GM23338 (cell line): ENCODE measurements around the gene TTC21B.

Experiments
- CREB1 ChIP-seq: fragments of 250-450 bp; sonication (Bioruptor Pico); IDR thresholded peaks from 2 replicates; pipeline ENCODE4 v1.5.0; 2020; ENCODE audit warnings: low read depth, mild to moderate bottlenecking, moderate library complexity
- EZH2 ChIP-seq: fragments of 200-600 bp; sonication (generic); IDR thresholded peaks from one replicate; pipeline ENCODE4 v1.8.0; 2017; ENCODE audit warnings: antibody characterized with exemption, mild to moderate bottlenecking, low read depth; ENCODE audit not compliant: unreplicated experiment
- EZH2phosphoT487 ChIP-seq: fragments of 200-600 bp; sonication (generic); IDR thresholded peaks from one replicate; pipeline ENCODE4 v1.8.1; 2018; ENCODE audit warnings: antibody characterized with exemption; ENCODE audit not compliant: unreplicated experiment
- JUNB ChIP-seq: IDR thresholded peaks from one replicate; pipeline ENCODE4 v1.6.1; 2016; ENCODE audit warnings: antibody characterized with exemption; ENCODE audit not compliant: unreplicated experiment
- NANOG ChIP-seq: IDR thresholded peaks from 2 replicates; pipeline ENCODE4 v1.6.1; 2016; ENCODE audit warnings: antibody characterized with exemption, borderline replicate concordance
- POLR2AphosphoS5 ChIP-seq: IDR thresholded peaks from 2 replicates; pipeline ENCODE4 v1.6.1; 2016; ENCODE audit warnings: antibody characterized with exemption, low read depth
- STAT1 ChIP-seq: IDR thresholded peaks from one replicate; pipeline ENCODE4 v1.6.1; 2016; ENCODE audit warnings: antibody characterized with exemption; ENCODE audit not compliant: unreplicated experiment
- ZNF114 ChIP-seq: fragments of 250-450 bp; sonication (Bioruptor Pico); IDR thresholded peaks from 2 replicates; pipeline ENCODE4 v1.5.0; 2020; ENCODE audit warnings: mild to moderate bottlenecking, moderate library complexity
- ZNF331 ChIP-seq: fragments of 250-450 bp; sonication (Bioruptor Pico); IDR thresholded peaks from 2 replicates; pipeline ENCODE4 v1.5.0; 2020; ENCODE audit warnings: low read depth, mild to moderate bottlenecking, moderate library complexity
- TF ChIP-seq, protein P1 (sequence below), 2 experiments: fragments of 200-600 bp in 1 of 2; sonication (generic) in 1 of 2; conservative IDR thresholded peaks; 2 replicates each; pipeline versions ENCODE4 v1.5.1 to v1.6.1; 2016 to 2017; ENCODE audit warnings: antibody characterized with exemption in 2 of 2, low read depth in 2 of 2, mild to moderate bottlenecking in 2 of 2, moderate library complexity in 1 of 2
- TF ChIP-seq, protein P2 (sequence below): IDR thresholded peaks from one replicate; pipeline ENCODE4 v1.6.1; 2018; ENCODE audit warnings: antibody characterized with exemption; ENCODE audit not compliant: unreplicated experiment
- TF ChIP-seq, protein P3 (sequence below): fragments of 250-450 bp; sonication (Bioruptor Pico); IDR thresholded peaks from 2 replicates; pipeline ENCODE4 v1.5.0; 2020; ENCODE audit warnings: mild to moderate bottlenecking, moderate library complexity

DNA sequence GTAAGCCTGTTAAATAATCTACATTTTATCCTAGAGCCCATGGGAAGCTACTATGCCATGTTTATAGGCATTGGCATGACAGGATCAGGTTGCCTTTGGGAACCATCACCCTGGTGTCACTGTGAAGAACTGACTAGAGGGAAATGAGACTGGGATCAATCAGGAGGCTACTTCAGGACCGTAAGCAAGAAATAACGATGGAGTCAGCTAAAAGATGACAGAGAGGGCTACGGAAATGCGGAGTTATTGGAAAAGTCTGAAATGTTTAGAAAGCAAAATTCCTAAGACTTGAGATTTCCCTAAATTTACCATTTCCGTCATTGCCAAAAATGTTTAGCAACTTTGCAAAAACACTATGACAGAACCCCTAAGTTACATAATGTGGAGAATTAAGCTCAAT, 50.2 kb downstream of the TTC21B start:
- TF ChIP-seq STAT1: no peak
- TF ChIP-seq, protein P1, sequence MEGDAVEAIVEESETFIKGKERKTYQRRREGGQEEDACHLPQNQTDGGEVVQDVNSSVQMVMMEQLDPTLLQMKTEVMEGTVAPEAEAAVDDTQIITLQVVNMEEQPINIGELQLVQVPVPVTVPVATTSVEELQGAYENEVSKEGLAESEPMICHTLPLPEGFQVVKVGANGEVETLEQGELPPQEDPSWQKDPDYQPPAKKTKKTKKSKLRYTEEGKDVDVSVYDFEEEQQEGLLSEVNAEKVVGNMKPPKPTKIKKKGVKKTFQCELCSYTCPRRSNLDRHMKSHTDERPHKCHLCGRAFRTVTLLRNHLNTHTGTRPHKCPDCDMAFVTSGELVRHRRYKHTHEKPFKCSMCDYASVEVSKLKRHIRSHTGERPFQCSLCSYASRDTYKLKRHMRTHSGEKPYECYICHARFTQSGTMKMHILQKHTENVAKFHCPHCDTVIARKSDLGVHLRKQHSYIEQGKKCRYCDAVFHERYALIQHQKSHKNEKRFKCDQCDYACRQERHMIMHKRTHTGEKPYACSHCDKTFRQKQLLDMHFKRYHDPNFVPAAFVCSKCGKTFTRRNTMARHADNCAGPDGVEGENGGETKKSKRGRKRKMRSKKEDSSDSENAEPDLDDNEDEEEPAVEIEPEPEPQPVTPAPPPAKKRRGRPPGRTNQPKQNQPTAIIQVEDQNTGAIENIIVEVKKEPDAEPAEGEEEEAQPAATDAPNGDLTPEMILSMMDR (conservative IDR thresholded peaks at IDR 0.05; ENCODE audit: low read depth in 2 of 2): no peak
- no peak for TF ChIP-seq POLR2AphosphoS5
- TF ChIP-seq EZH2: no peak
- TF ChIP-seq, protein P2, sequence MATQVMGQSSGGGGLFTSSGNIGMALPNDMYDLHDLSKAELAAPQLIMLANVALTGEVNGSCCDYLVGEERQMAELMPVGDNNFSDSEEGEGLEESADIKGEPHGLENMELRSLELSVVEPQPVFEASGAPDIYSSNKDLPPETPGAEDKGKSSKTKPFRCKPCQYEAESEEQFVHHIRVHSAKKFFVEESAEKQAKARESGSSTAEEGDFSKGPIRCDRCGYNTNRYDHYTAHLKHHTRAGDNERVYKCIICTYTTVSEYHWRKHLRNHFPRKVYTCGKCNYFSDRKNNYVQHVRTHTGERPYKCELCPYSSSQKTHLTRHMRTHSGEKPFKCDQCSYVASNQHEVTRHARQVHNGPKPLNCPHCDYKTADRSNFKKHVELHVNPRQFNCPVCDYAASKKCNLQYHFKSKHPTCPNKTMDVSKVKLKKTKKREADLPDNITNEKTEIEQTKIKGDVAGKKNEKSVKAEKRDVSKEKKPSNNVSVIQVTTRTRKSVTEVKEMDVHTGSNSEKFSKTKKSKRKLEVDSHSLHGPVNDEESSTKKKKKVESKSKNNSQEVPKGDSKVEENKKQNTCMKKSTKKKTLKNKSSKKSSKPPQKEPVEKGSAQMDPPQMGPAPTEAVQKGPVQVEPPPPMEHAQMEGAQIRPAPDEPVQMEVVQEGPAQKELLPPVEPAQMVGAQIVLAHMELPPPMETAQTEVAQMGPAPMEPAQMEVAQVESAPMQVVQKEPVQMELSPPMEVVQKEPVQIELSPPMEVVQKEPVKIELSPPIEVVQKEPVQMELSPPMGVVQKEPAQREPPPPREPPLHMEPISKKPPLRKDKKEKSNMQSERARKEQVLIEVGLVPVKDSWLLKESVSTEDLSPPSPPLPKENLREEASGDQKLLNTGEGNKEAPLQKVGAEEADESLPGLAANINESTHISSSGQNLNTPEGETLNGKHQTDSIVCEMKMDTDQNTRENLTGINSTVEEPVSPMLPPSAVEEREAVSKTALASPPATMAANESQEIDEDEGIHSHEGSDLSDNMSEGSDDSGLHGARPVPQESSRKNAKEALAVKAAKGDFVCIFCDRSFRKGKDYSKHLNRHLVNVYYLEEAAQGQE: no peak
- no peak for TF ChIP-seq EZH2phosphoT487
- no peak for TF ChIP-seq CREB1
- TF ChIP-seq, protein P3, sequence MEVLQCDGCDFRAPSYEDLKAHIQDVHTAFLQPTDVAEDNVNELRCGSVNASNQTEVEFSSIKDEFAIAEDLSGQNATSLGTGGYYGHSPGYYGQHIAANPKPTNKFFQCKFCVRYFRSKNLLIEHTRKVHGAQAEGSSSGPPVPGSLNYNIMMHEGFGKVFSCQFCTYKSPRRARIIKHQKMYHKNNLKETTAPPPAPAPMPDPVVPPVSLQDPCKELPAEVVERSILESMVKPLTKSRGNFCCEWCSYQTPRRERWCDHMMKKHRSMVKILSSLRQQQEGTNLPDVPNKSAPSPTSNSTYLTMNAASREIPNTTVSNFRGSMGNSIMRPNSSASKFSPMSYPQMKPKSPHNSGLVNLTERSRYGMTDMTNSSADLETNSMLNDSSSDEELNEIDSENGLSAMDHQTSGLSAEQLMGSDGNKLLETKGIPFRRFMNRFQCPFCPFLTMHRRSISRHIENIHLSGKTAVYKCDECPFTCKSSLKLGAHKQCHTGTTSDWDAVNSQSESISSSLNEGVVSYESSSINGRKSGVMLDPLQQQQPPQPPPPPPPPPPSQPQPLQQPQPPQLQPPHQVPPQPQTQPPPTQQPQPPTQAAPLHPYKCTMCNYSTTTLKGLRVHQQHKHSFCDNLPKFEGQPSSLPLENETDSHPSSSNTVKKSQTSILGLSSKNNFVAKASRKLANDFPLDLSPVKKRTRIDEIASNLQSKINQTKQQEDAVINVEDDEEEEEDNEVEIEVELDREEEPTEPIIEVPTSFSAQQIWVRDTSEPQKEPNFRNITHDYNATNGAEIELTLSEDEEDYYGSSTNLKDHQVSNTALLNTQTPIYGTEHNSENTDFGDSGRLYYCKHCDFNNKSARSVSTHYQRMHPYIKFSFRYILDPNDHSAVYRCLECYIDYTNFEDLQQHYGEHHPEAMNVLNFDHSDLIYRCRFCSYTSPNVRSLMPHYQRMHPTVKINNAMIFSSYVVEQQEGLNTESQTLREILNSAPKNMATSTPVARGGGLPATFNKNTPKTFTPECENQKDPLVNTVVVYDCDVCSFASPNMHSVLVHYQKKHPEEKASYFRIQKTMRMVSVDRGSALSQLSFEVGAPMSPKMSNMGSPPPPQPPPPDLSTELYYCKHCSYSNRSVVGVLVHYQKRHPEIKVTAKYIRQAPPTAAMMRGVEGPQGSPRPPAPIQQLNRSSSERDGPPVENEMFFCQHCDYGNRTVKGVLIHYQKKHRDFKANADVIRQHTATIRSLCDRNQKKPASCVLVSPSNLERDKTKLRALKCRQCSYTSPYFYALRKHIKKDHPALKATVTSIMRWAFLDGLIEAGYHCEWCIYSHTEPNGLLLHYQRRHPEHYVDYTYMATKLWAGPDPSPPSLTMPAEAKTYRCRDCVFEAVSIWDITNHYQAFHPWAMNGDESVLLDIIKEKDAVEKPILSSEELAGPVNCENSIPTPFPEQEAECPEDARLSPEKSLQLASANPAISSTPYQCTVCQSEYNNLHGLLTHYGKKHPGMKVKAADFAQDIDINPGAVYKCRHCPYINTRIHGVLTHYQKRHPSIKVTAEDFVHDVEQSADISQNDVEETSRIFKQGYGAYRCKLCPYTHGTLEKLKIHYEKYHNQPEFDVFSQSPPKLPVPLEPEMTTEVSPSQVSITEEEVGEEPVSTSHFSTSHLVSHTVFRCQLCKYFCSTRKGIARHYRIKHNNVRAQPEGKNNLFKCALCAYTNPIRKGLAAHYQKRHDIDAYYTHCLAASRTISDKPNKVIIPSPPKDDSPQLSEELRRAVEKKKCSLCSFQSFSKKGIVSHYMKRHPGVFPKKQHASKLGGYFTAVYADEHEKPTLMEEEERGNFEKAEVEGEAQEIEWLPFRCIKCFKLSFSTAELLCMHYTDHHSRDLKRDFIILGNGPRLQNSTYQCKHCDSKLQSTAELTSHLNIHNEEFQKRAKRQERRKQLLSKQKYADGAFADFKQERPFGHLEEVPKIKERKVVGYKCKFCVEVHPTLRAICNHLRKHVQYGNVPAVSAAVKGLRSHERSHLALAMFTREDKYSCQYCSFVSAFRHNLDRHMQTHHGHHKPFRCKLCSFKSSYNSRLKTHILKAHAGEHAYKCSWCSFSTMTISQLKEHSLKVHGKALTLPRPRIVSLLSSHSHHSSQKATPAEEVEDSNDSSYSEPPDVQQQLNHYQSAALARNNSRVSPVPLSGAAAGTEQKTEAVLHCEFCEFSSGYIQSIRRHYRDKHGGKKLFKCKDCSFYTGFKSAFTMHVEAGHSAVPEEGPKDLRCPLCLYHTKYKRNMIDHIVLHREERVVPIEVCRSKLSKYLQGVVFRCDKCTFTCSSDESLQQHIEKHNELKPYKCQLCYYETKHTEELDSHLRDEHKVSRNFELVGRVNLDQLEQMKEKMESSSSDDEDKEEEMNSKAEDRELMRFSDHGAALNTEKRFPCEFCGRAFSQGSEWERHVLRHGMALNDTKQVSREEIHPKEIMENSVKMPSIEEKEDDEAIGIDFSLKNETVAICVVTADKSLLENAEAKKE (CRISPR knock-in tag): no peak
- no peak for TF ChIP-seq NANOG
- no peak for TF ChIP-seq ZNF114 (CRISPR knock-in tag)
- TF ChIP-seq ZNF331 (CRISPR knock-in tag): no peak
- no peak for TF ChIP-seq JUNB
